BJ (cell line): ENCODE data around the gene DNAJC11. TPM values are rescaled to one million over a fixed set of nuclear protein-coding genes. Genes with fewer than 3 reads are reported as not detected.

ENCODE experiments used
- CTCF ChIA-PET: fragments of 350-600 bp; formaldehyde crosslinking; extraction: SDS; loops from one replicate; lab custom pipeline; 2021; ENCODE audit warnings: antibody characterized with exemption, inconsistent platforms; lab: Yijun Ruan, JAX
- POLR2A ChIA-PET: fragments of 300-600 bp; sonication (Branson Sonifier 250); formaldehyde crosslinking; extraction: SDS; loops from one replicate; lab custom pipeline; 2021; ENCODE audit warnings: antibody characterized with exemption; lab: Charles Lee
- DNase-seq: peaks from one replicate; pipeline ENCODE4 v3.0.0-alpha.2; 2011; ENCODE audit warnings: low read depth
- H3K27me3 ChIP-seq: 2 replicates; pipeline ENCODE4 v1.6.0; 2011; ENCODE audit warnings: low read length; ENCODE audit not compliant: control insufficient read depth, insufficient read depth
- H3K36me3 ChIP-seq: 2 replicates; pipeline ENCODE4 v1.5.1; 2011; ENCODE audit warnings: low read length; ENCODE audit not compliant: control insufficient read depth, insufficient read depth
- H3K4me3 ChIP-seq: 2 replicates; pipeline ENCODE4 v1.5.1; 2011; ENCODE audit warnings: low read depth, mild to moderate bottlenecking, control low read depth, low read length
- CTCF ChIP-seq: IDR thresholded peaks from 2 replicates; pipeline ENCODE4 v1.5.1; 2011; ENCODE audit warnings: low read depth, mild to moderate bottlenecking, control low read depth, inconsistent platforms, low read length, moderate library complexity; ENCODE audit not compliant: insufficient read depth
- polyA minus RNA-seq: library from RNA; depleted of rRNA, polyadenylated mRNA; stranded (reverse); fragments of >200 nt; gene quantifications from 2 replicates; pipeline ENCODE4 v1.2.3, GENCODE V29; 2011; rRNA and poly(A)+ RNA removed
- polyA plus RNA-seq: library from polyadenylated mRNA; depleted of rRNA; stranded (reverse); fragments of >200 nt; gene quantifications from 2 replicates; pipeline ENCODE4 v1.2.3, GENCODE V29; 2011; rRNA removed

The DNAJC11 gene
- polyA plus RNA-seq (29.8 and 36.0 TPM in 2 replicates), polyA minus RNA-seq (15.8 and 20.7 TPM in 2 replicates)

GRCh38 chr1:6701437-6702153 is at the start of gene DNAJC11:
Gene DNAJC11 (minus strand): TSS chr1:6701816. CDS start chr1:6701800, 16 bp downstream.
- peak; percentile 53 for TF ChIP-seq CTCF
- Histone ChIP-seq H3K4me3 (peak within 1 kb of the TSS; percentile 71), H3K27me3 (no peaks in the 10 kb centered on the region), H3K36me3 (no peaks in the 10 kb centered on the region)
- ChIA-PET CTCF (interaction anchor here (0.5 to 1.6 kb wide), 14 partner anchors 10 to 83 kb away, joined by 3 to 8 read pairs (median 4); partner anchors contain the start of gene CAMTA1), POLR2A (no interaction called here)
- peak; percentile 31 for DNase-seq

- Histone ChIP-seq H3K27me3 (peaks cover 3% of the 10 kb centered on the region), H3K36me3 (no peaks in the 10 kb centered on the region), H3K4me3 (no peak overlapping the region)
- ChIA-PET CTCF (interaction anchor here (0.7 to 1.1 kb wide), 3 partner anchors 28 to 1866 kb away, joined by 3 to 4 read pairs (median 4); no protein-coding TSS in a partner anchor), POLR2A (interaction anchor here (0.6 kb wide), 1 partner anchor 47 kb away, joined by 10 read pairs; no protein-coding TSS in a partner anchor)
- TF ChIP-seq CTCF = no peak
- no peak for DNase-seq
These were observed 48.9 kb upstream of the DNAJC11 start for GRCh38 chr1:6750490-6750889.

GRCh38 chr1:6747674-6748073 is 46.1 kb upstream of the DNAJC11 start:
- no peak for DNase-seq
- POLR2A ChIA-PET = no interaction called here
- Histone ChIP-seq H3K36me3 (no peaks in the 10 kb centered on the region), H3K4me3 (no peak overlapping the region), H3K27me3 (peaks cover 3% of the 10 kb centered on the region)
- no peak for TF ChIP-seq CTCF
- CTCF ChIA-PET = no interaction called here

GRCh38 chr1:6745073-6745472 is 43.5 kb upstream of the DNAJC11 start:
- DNase-seq = no peak
- CTCF ChIA-PET = interaction anchor here (3.1 kb wide), 1 partner anchor 18 kb away, joined by 19 read pairs; no protein-coding TSS in a partner anchor
- no peaks in the 10 kb centered on the region for H3K36me3 ChIP-seq
- POLR2A ChIA-PET = no interaction called here
- TF ChIP-seq CTCF = no peak
- peaks cover 1% of the 10 kb centered on the region; the same call in 1 of the 2 replicates for H3K27me3 ChIP-seq
- H3K4me3 ChIP-seq = no peak overlapping the region
